ENCODE data around the gene TSC22D2. TPM values are rescaled to one million over a fixed set of nuclear protein-coding genes. Genes with fewer than 3 reads are reported as not detected.

TSC22D2 gene
- total and polyA plus RNA-seq, 2 donors (not counting 3 experiments of a cell fraction or from before 2014, with no cell fraction given): 7.6 to 43.9 TPM

DNA sequence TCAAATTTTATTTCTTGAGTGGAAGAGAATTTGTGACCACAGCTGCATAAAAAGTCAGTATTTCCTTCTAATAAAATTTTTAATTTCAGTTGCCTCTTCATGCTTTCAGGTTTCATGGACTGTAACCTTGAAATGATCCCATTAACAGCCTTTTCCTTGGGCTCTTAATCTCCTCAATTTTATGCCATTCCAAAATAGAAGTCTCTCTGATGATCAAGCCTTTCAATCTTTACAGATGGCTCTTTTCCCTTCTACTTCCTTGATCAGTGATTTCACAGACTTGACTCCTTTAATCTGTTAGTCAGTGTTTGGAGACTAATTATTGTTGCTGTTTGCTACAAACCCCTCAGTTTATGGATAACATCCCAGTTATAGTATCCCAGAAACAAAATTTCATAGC is 11.9 kb downstream of the TSC22D2 start:
- H3K27ac ChIP-seq (ENCODE audit: insufficient read depth, low read depth, low read length): no peak overlapping the region
- no peak for DNase-seq (ENCODE audit: low read depth, low spot score)
- H3K4me1 ChIP-seq (ENCODE audit: control insufficient read depth, extremely low read depth, insufficient read depth, low read length): peaks cover 42% of the 10 kb centered on the region
- no peak for FAIRE-seq
- no peaks in the 10 kb centered on the region for H3K27me3 ChIP-seq (ENCODE audit: control insufficient read depth in 2 of 2, insufficient read depth in 2 of 2, low read length in 2 of 2)
- ChIA-PET POLR2A (interaction anchor here (1.5 kb wide), 1 partner anchor 11 kb away, joined by 6 read pairs; the partner anchor contains the start of gene TSC22D2), CTCF (interaction anchor here (2.6 to 4.4 kb wide), 2 partner anchors 11 to 75 kb away, joined by 9 to 31 read pairs; partner anchors contain the start of gene TSC22D2)
- BruUV-seq (replicated peaks): no TSS peak
- H2AFZ ChIP-seq (ENCODE audit: low read depth, low read length): no peak overlapping the region
- intact Hi-C loops (cut with micrococcal nuclease): loop anchor here (10.0 kb wide), 1 partner anchor 345 kb away; the partner anchor contains the start of gene SIAH2
- no peaks in the 10 kb centered on the region for H3K9me1 ChIP-seq (replicated peaks; ENCODE audit: control insufficient read depth, extremely low read depth, insufficient read depth, low read length)
- H3K9me3 ChIP-seq (replicated peaks; ENCODE audit: control insufficient read depth, insufficient read depth, low read length): no peaks in the 10 kb centered on the region
- no peak overlapping the region for H3K4me2 ChIP-seq (ENCODE audit: insufficient read depth, low read length)
- peaks cover 98% of the 10 kb centered on the region for H3K79me2 ChIP-seq (ENCODE audit: control insufficient read depth, insufficient read depth, low read length)
- peaks cover 0 to 7% of the 10 kb centered on the region in 2 experiments for H3K36me3 ChIP-seq (ENCODE audit: control insufficient read depth in 2 of 2, extremely low read depth in 1 of 2, insufficient read depth in 2 of 2, low read length in 2 of 2)
- H3K4me3 ChIP-seq (replicated peaks in 1 of 3; ENCODE audit: insufficient read depth in 1 of 3, low read depth in 1 of 3, low read length in 3 of 3): no peak overlapping the region
- H4K20me1 ChIP-seq (replicated peaks; ENCODE audit: control insufficient read depth, extremely low read depth, insufficient read depth, low read length): peaks cover 30% of the 10 kb centered on the region
- dilution Hi-C loops (cut with MboI; ENCODE audit: extremely low pct_ligation_motif_present, low sequenced_read_pairs): loop anchor here (25.0 kb wide), 1 partner anchor 183 kb away; no protein-coding TSS in a partner anchor
- TF ChIP-seq MYC (IDR thresholded peaks at IDR 0.05; ENCODE audit: low read depth, low read length): no peak
- no peak for TF ChIP-seq FOS (IDR thresholded peaks at IDR 0.05; ENCODE audit: borderline replicate concordance, insufficient read depth, low read length)
- TF ChIP-seq JUN (IDR thresholded peaks at IDR 0.05; ENCODE audit: borderline replicate concordance, insufficient read depth, insufficient read length, low read depth): no peak
- no peak for TF ChIP-seq GATA2 (IDR thresholded peaks at IDR 0.05; ENCODE audit: insufficient read depth, insufficient read length, low read depth, low read length)
- TF ChIP-seq EZH2 (IDR thresholded peaks at IDR 0.05; ENCODE audit: borderline replicate concordance, low read depth, low read length, severe bottlenecking): no peak
- TF ChIP-seq, protein P1, sequence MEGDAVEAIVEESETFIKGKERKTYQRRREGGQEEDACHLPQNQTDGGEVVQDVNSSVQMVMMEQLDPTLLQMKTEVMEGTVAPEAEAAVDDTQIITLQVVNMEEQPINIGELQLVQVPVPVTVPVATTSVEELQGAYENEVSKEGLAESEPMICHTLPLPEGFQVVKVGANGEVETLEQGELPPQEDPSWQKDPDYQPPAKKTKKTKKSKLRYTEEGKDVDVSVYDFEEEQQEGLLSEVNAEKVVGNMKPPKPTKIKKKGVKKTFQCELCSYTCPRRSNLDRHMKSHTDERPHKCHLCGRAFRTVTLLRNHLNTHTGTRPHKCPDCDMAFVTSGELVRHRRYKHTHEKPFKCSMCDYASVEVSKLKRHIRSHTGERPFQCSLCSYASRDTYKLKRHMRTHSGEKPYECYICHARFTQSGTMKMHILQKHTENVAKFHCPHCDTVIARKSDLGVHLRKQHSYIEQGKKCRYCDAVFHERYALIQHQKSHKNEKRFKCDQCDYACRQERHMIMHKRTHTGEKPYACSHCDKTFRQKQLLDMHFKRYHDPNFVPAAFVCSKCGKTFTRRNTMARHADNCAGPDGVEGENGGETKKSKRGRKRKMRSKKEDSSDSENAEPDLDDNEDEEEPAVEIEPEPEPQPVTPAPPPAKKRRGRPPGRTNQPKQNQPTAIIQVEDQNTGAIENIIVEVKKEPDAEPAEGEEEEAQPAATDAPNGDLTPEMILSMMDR (IDR thresholded peaks at IDR 0.05; ENCODE audit: extremely low read depth in 1 of 2, insufficient read depth in 1 of 2, low read depth in 1 of 2, low read length in 2 of 2): no peak
- TF ChIP-seq POLR2A (IDR thresholded peaks at IDR 0.05; ENCODE audit: low read depth, low read length): no peak
- TF ChIP-seq, protein P2, sequence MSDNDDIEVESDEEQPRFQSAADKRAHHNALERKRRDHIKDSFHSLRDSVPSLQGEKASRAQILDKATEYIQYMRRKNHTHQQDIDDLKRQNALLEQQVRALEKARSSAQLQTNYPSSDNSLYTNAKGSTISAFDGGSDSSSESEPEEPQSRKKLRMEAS (IDR thresholded peaks at IDR 0.05; ENCODE audit: insufficient read depth, insufficient read length): no peak
- no peak overlapping the region for H3K9ac ChIP-seq (replicated peaks; ENCODE audit: extremely low read depth, insufficient read depth, low read length)

Measured in endothelial cell of umbilical vein (primary cell).